ENCODE data around the gene GUCY2F.

- TF ChIP-seq SIN3A (IDR thresholded peaks at IDR 0.05; ENCODE audit: borderline replicate concordance, insufficient read depth, low read length), result no peak
- no peak for TF ChIP-seq TAF1 (IDR thresholded peaks at IDR 0.05; ENCODE audit: borderline replicate concordance, insufficient read depth, low read length)
- no peak for TF ChIP-seq REST (IDR thresholded peaks at IDR 0.05; ENCODE audit: insufficient read depth in 1 of 2, low read depth in 2 of 2, low read length in 2 of 2)
- no peak for TF ChIP-seq POLR2AphosphoS5 (IDR thresholded peaks at IDR 0.05; ENCODE audit: low read depth, low read length)
- no peak for TF ChIP-seq FOXP2 (optimal IDR thresholded peaks at IDR 0.05; ENCODE audit: borderline replicate concordance, extremely low read depth, extremely low read length, insufficient read depth)
Measured at GRCh38 chrX:109344101-109344500, 137.8 kb downstream of the GUCY2F start.
